HCT116 (cell line): ENCODE results near the gene GMDS. TPM values are rescaled to one million over a fixed set of nuclear protein-coding genes. Genes with fewer than 3 reads are reported as not detected.

Source experiments
- ATAC-seq: fragments of 200-7000 bp; cut with Tn5 transposase; 2 replicates; pipeline ENCODE4 v1.9.1; 2020; ENCODE audit warnings: mild to moderate bottlenecking, moderate library complexity
- BruUV-seq: library from RNA; stranded (reverse); fragments of 400-500 nt; replicated peaks from 2 replicates; lab custom pipeline; 2021; lab: Mats Ljungman, UMichigan
- CTCF ChIA-PET: fragments of 300-600 bp; sonication (Branson Sonifier 250); formaldehyde crosslinking; loops from one replicate; lab custom pipeline; 2021; ENCODE audit warnings: antibody characterized with exemption; lab: Charles Lee
- POLR2A ChIA-PET: fragments of 300-600, 350-600 bp; sonication (Branson Sonifier 250); formaldehyde crosslinking; loops from one replicate; lab custom pipeline; 2021; ENCODE audit warnings: antibody characterized with exemption; lab: Charles Lee
- RAD21 ChIA-PET, 2 experiments: fragments of 300-600 bp; sonication (Branson Sonifier 250); formaldehyde crosslinking; loops; one replicate each; lab custom pipeline; 2023; ENCODE audit warnings: low total read pairs in 2 of 2; ENCODE audit not compliant: uncharacterized antibody in 2 of 2, unreplicated experiment in 2 of 2, low non-redundant PET in 1 of 2; lab: Charles Lee
- DNase-seq: peaks from one replicate; pipeline ENCODE4 v3.0.0-alpha.2; 2010; ENCODE audit warnings: low read depth, low spot score
- H2AFZ ChIP-seq: fragments of 200-600 bp; shearing (Covaris generic), sonication (generic); 2 replicates; pipeline ENCODE4 v1.6.1; 2017; ENCODE audit warnings: low read depth, mixed run types, mixed read lengths, antibody characterized with exemption, low read length; ENCODE audit not compliant: poor library complexity, severe bottlenecking
- H3K27ac ChIP-seq: 2 replicates; pipeline ENCODE4 v1.5.1; 2012; ENCODE audit warnings: low read depth, low read length
- H3K27me3 ChIP-seq: fragments of 200-600 bp; sonication (generic); 2 replicates; pipeline ENCODE4 v1.6.1; 2016; ENCODE audit warnings: mixed run types, low read length, mixed read lengths; ENCODE audit not compliant: insufficient read depth
- H3K36me3 ChIP-seq, 2 experiments: fragments of 200-500 bp in 1 of 2; fragments of 200-600 bp in 1 of 2; sonication (Bioruptor generic) in 1 of 2; sonication (generic) in 1 of 2; 2 replicates each; pipeline versions ENCODE4 v1.5.1 to v1.6.1; 2014 to 2016; ENCODE audit warnings: low read length in 2 of 2, inconsistent platforms in 1 of 2, mixed read lengths in 1 of 2, mixed run types in 1 of 2; ENCODE audit not compliant: insufficient read depth in 2 of 2, control insufficient read depth in 1 of 2
- H3K4me1 ChIP-seq, 2 experiments: fragments of 200-600 bp in 1 of 2; sonication (generic) in 1 of 2; 2 replicates each; pipeline versions ENCODE4 v1.5.1 to v1.6.1; 2012 to 2017; ENCODE audit warnings: low read length in 2 of 2, inconsistent platforms in 1 of 2, mild to moderate bottlenecking in 1 of 2, mixed read lengths in 1 of 2, mixed run types in 1 of 2, moderate library complexity in 1 of 2; ENCODE audit not compliant: insufficient read depth in 2 of 2, control insufficient read depth in 1 of 2
- H3K4me2 ChIP-seq: fragments of 200-600 bp; sonication (generic); 2 replicates; pipeline ENCODE4 v1.6.1; 2017; ENCODE audit warnings: mixed run types, low read length, mixed read lengths
- H3K4me3 ChIP-seq, 2 experiments: fragments of 200-600 bp in 1 of 2; sonication (generic) in 1 of 2; replicated peaks in 1 of 2; 2 replicates each; pipeline ENCODE4 v1.5.1; 2011 to 2016; ENCODE audit warnings: low read length in 2 of 2, control low read depth in 1 of 2, low read depth in 1 of 2, mild to moderate bottlenecking in 1 of 2, mixed read lengths in 1 of 2, mixed run types in 1 of 2
- H3K79me2 ChIP-seq: fragments of 200-600 bp; sonication (generic); 2 replicates; pipeline ENCODE4 v1.6.1; 2017; ENCODE audit warnings: mild to moderate bottlenecking, mixed run types, low read length, moderate library complexity, mixed read lengths; ENCODE audit not compliant: insufficient read depth
- H3K9ac ChIP-seq: fragments of 200-600 bp; sonication (generic); 2 replicates; pipeline ENCODE4 v1.6.1; 2016; ENCODE audit warnings: low read length, mixed read lengths
- H3K9me2 ChIP-seq: fragments of 200-600 bp; sonication (generic), shearing (Covaris generic); 2 replicates; pipeline ENCODE4 v1.6.1; 2017; ENCODE audit warnings: mixed run types, mild to moderate bottlenecking, moderate library complexity; ENCODE audit not compliant: insufficient read depth
- H3K9me3 ChIP-seq, 2 experiments: fragments of 200-500 bp in 1 of 2; fragments of 200-600 bp in 1 of 2; sonication (Bioruptor generic) in 1 of 2; sonication (generic) in 1 of 2; 2 replicates each; pipeline ENCODE4 v1.6.1; 2014 to 2017; ENCODE audit warnings: low read length in 2 of 2, mixed read lengths in 2 of 2, inconsistent platforms in 1 of 2, low read depth in 1 of 2, mild to moderate bottlenecking in 1 of 2, mixed run types in 1 of 2, moderate library complexity in 1 of 2; ENCODE audit not compliant: control insufficient read depth in 1 of 2, insufficient read depth in 1 of 2
- H4K20me1 ChIP-seq: fragments of 200-600 bp; sonication (generic), shearing (Covaris generic); 2 replicates; pipeline ENCODE4 v1.6.1; 2017; ENCODE audit warnings: mixed run types, mild to moderate bottlenecking, moderate library complexity; ENCODE audit not compliant: insufficient read depth
- JUND ChIP-seq: IDR thresholded peaks from 2 replicates; pipeline ENCODE4 v1.6.1; 2012
- MAX ChIP-seq: IDR thresholded peaks from 2 replicates; pipeline ENCODE4 v1.6.1; 2012
- POLR2A ChIP-seq: IDR thresholded peaks from 2 replicates; pipeline ENCODE4 v1.7.0; 2011; ENCODE audit warnings: borderline replicate concordance; ENCODE audit not compliant: insufficient read depth, insufficient read length; ENCODE audit errors: extremely low read depth
- RAD21 ChIP-seq: IDR thresholded peaks from 2 replicates; pipeline ENCODE4 v1.6.1; 2012; ENCODE audit warnings: low read depth, mild to moderate bottlenecking
- REST ChIP-seq: IDR thresholded peaks from 2 replicates; pipeline ENCODE4 v1.6.1; 2012; ENCODE audit warnings: low read depth
- SRF ChIP-seq: IDR thresholded peaks from 2 replicates; pipeline ENCODE4 v1.6.1; 2012; ENCODE audit warnings: low read depth
- TCF7L2 ChIP-seq: IDR thresholded peaks from 2 replicates; pipeline ENCODE4 v1.7.0; 2011; ENCODE audit warnings: borderline replicate concordance, inconsistent platforms; ENCODE audit not compliant: insufficient read depth, insufficient read length; ENCODE audit errors: extremely low read depth
- ZNF274 ChIP-seq: fragments of 200-500 bp; sonication (Bioruptor generic); IDR thresholded peaks from 2 replicates; pipeline ENCODE4 v1.6.1; 2014; ENCODE audit warnings: mild to moderate bottlenecking, low read depth, low read length, inconsistent platforms
- intact Hi-C: fragments of 100-400 bp; cut with micrococcal nuclease; formaldehyde crosslinking; loops from 2 replicates; pipeline ENCODE4 v1.10.0; 2022
- total RNA-seq: library from RNA; stranded (reverse); gene quantifications from one replicate; pipeline ENCODE4 v1.2.1, GENCODE V29; 2021; ENCODE audit not compliant: unreplicated experiment

The GMDS gene
- total RNA-seq, 1 experiment from 2014 or later = 34.4 TPM

GRCh38 chr6:2116496-2116895 lies 128.9 kb downstream of the GMDS start (continued):
- TF ChIP-seq REST (no peak), POLR2A (no peak), MAX (no peak), ZNF274 (no peak), RAD21 (no peak), SRF (no peak), TCF7L2 (no peak), JUND (no peak)
- TF ChIP-seq, all 23 proteins: peak for 0

GRCh38 chr6:2114100-2114499 lies 131.3 kb downstream of the GMDS start:
- BruUV-seq = no TSS peak
- no peak overlapping the region for H3K27ac ChIP-seq
- H3K9me2 ChIP-seq = no peaks in the 10 kb centered on the region
- no peaks in the 10 kb centered on the region for H3K79me2 ChIP-seq
- RAD21 ChIA-PET = no interaction called here
- no peak overlapping the region for H3K9ac ChIP-seq
- H3K27me3 ChIP-seq = no peaks in the 10 kb centered on the region
- CTCF ChIA-PET = no interaction called here
- no peaks in the 10 kb centered on the region for H3K9me3 ChIP-seq
- H2AFZ ChIP-seq = no peak overlapping the region
- ATAC-seq (no peak), DNase-seq (no peak)
- peaks cover 8 to 17% of the 10 kb centered on the region in 2 experiments; a peak in 3 of 4 replicates for H3K4me1 ChIP-seq
- no peak overlapping the region for H3K4me2 ChIP-seq
- H3K36me3 ChIP-seq = no peaks in the 10 kb centered on the region
- H3K4me3 ChIP-seq = no peak overlapping the region
- no peaks in the 10 kb centered on the region for H4K20me1 ChIP-seq
- POLR2A ChIA-PET = no interaction called here
- no peak for TF ChIP-seq RAD21
- intact Hi-C loops = no loop called here
